Measurements from ENCODE around the gene SLC7A5. TPM values are rescaled to one million over a fixed set of nuclear protein-coding genes. Genes with fewer than 3 reads are reported as not detected.
A peak's percentile ranks its signal among the peaks of the same experiment; 100 is the strongest.

The SLC7A5 gene
- total RNA-seq, 2 donors from 2014 or later: 1.6 to 3.4 TPM

DNA sequence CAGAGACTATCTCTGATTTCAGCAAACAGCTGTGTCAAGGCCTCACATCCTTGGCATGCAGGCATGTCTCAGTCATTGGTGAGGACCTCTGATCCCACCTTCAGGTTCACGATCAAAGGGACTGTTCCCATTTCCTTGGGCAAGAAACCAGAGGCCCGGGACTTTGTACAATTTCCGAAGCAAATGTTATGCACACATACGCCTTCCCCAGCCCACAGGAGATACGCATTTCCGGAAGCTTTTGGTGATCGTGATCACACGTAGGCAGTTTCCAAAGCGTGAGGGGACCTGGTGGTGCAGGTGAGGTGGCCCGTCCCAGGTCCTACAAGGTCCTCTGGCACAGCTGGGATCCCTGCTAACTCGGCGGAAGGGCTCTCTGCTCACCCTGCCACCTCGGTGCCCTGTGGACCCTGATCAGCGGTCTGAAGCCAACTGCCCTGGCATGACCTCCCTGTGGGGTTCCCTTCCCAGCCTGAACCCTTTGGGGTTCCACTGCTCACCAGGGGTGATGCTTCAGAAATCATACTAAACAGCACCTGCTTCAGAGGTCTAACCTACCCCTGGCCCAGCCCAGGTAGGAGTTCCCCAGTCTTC is 74.7 kb downstream of the SLC7A5 start:
- H3K4me3 ChIP-seq: no peak overlapping the region
- H3K27me3 ChIP-seq: no peaks in the 10 kb centered on the region
- intact Hi-C loops (cut with DNase I): no loop called here
- 84 to 86% methylated on average over 8 to 14 of the region's 14 CpGs for WGBS, 2 donors
- H3K36me3 ChIP-seq (replicated peaks in 1 of 2; ENCODE audit: insufficient read depth in 1 of 2, low read depth in 2 of 2): no peaks in the 10 kb centered on the region
- H3K27ac ChIP-seq: no peak overlapping the region
- no peak for TF ChIP-seq POLR2A (IDR thresholded peaks at IDR 0.05)
- TF ChIP-seq, protein P1, sequence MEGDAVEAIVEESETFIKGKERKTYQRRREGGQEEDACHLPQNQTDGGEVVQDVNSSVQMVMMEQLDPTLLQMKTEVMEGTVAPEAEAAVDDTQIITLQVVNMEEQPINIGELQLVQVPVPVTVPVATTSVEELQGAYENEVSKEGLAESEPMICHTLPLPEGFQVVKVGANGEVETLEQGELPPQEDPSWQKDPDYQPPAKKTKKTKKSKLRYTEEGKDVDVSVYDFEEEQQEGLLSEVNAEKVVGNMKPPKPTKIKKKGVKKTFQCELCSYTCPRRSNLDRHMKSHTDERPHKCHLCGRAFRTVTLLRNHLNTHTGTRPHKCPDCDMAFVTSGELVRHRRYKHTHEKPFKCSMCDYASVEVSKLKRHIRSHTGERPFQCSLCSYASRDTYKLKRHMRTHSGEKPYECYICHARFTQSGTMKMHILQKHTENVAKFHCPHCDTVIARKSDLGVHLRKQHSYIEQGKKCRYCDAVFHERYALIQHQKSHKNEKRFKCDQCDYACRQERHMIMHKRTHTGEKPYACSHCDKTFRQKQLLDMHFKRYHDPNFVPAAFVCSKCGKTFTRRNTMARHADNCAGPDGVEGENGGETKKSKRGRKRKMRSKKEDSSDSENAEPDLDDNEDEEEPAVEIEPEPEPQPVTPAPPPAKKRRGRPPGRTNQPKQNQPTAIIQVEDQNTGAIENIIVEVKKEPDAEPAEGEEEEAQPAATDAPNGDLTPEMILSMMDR (IDR thresholded peaks at IDR 0.05): no peak
- H3K4me1 ChIP-seq: peaks cover 16% of the 10 kb centered on the region
- ATAC-seq: no peak
- H3K9me3 ChIP-seq: no peaks in the 10 kb centered on the region
- no peak for DNase-seq

DNA sequence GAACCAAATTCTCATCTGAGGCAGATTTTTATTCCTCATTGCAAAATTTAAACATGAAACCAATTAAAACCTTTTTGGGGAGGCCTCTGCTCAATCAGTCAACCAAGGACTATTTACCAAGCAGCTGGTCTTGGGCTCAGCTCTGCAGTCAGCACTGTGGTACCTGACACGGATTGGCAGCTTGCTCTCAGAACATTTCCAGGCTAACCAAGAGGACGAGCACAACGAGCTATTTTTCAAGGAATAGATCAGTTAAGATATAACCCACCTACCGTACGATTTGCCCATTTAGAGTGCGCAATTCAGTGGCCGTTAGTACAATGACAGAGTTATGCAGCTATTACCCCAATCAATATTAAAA is 77.1 kb downstream of the SLC7A5 start:
- Histone ChIP-seq H3K27ac (no peak overlapping the region), H3K4me1 (peaks cover 20% of the 10 kb centered on the region), H3K4me3 (no peak overlapping the region), H3K27me3 (no peaks in the 10 kb centered on the region), H3K36me3 (replicated peaks in 1 of 2; ENCODE audit: insufficient read depth in 1 of 2, low read depth in 2 of 2) (no peaks in the 10 kb centered on the region), H3K9me3 (no peaks in the 10 kb centered on the region)
- intact Hi-C loops (cut with DNase I): no loop called here
- DNase-seq (no peak), ATAC-seq (no peak)
- TF ChIP-seq, protein P1 (IDR thresholded peaks at IDR 0.05): no peak
- TF ChIP-seq POLR2A (IDR thresholded peaks at IDR 0.05): no peak
- 69 to 80% methylated on average over 7 of the region's 7 CpGs for WGBS, 2 donors

DNA sequence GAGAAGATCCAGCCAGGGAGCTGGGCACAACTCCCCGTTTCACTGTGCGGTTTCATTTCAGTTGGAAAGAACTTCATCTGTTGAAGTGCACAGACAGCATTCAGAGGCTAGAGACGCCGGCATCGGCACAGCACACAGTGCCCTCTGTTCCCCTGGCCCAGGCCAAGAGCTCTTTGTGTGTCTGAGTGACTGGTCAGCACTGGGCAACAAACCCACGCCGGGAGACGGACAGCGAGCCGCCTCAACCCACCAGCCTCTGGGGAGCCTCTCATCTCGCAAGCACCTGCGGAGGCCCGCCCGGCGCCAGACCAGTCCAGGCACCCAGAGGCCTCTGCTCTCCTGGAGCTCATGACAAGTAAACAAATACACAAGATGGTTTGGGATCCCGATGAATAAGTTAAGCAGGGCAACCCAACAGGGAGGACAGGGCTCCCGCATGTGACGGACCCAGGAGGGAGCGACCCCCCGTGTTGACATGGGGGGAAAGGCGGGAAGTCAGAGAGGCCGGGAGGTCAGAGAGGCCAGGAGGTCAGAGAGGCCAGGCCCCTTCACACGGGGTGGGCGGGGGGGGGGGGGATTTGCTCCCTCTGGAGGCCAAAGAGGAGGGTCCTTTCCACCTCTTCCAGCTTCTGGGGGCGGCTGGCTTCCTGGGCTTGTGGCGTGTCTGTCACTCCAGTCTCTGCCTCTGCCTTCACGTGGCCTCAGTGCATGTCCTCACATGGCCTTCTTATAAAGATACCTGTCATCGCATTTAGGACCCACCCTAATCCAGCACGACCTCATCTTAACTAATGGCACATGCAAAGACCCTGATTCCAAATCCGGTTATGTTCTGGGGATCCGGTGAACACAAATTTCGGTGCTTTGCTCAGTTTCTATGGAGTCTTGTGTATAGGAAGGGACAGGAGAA is 77.8 kb downstream of the SLC7A5 start:
- WGBS, 2 donors: 80 to 88% methylated on average over 20 to 32 of the region's 32 CpGs
- Histone ChIP-seq H3K4me1 (peaks cover 20% of the 10 kb centered on the region), H3K27me3 (no peaks in the 10 kb centered on the region), H3K4me3 (no peak overlapping the region), H3K36me3 (replicated peaks in 1 of 2; ENCODE audit: insufficient read depth in 1 of 2, low read depth in 2 of 2) (no peaks in the 10 kb centered on the region), H3K27ac (no peak overlapping the region), H3K9me3 (no peaks in the 10 kb centered on the region)
- TF ChIP-seq, protein P1 (IDR thresholded peaks at IDR 0.05): no peak
- TF ChIP-seq POLR2A (IDR thresholded peaks at IDR 0.05): no peak
- no peak for DNase-seq
- intact Hi-C loops (cut with DNase I): no loop called here
- no peak for ATAC-seq

DNA sequence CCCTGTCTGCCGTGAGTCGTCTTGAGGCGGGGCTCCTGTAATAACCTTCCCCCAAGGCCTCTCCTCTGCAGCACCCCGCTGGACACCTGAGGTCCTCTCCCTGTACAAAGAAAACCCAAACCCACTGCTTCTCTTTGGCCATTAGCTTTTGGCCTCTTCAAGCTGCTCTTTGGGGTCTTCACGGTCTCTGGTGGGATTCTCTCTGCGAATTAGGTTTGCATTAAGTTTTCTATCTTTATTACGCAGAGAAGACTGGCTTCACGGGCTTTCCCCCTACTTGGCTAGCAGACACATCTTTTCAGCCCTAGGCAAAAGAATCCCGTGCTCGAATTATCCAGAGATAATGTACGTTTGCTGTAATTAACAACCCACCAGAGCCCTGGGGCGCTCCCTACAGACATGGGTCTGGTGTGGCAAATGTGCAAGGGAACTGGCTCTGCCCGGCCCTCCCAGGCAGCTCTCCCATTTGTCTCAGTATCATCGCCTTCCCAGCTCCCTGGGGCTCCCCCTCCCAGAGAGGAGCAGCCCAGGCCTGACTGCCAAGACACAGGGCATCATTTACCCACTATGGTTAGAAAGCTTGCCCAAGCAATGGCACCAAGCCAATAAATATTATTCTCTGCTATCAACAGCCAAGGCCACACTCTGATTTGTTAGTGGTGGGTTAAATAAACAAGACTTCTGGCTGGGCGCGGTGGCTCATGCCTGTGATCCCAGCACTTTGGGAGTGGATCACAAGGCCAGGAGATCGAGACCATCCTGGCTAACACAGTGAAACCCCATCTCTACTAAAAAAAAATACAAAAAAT is 78.8 kb downstream of the SLC7A5 start:
- intact Hi-C loops (cut with DNase I): no loop called here
- H3K36me3 ChIP-seq (replicated peaks in 1 of 2; ENCODE audit: insufficient read depth in 1 of 2, low read depth in 2 of 2): no peaks in the 10 kb centered on the region
- DNase-seq (peak in 3 of 4 donors; percentile 34 to 58 (median 40)), ATAC-seq (peak; percentile 61)
- H3K4me3 ChIP-seq: no peak overlapping the region
- TF ChIP-seq POLR2A (IDR thresholded peaks at IDR 0.05): no peak
- TF ChIP-seq, protein P1 (IDR thresholded peaks at IDR 0.05): no peak
- 63 to 66% methylated on average over 14 to 17 of the region's 17 CpGs for WGBS, 2 donors
- H3K9me3 ChIP-seq: no peaks in the 10 kb centered on the region
- H3K27me3 ChIP-seq: no peaks in the 10 kb centered on the region
- peak overlapping the region in 2 of 4 donors; percentile 18 to 20 for H3K27ac ChIP-seq
- peaks cover 20% of the 10 kb centered on the region for H3K4me1 ChIP-seq
